HCT116 (cell line): ENCODE data around the gene NDUFS6. TPM values are rescaled to one million over a fixed set of nuclear protein-coding genes. Genes with fewer than 3 reads are reported as not detected.

Experiments
- ATAC-seq: fragments of 200-7000 bp; cut with Tn5 transposase; 2 replicates; pipeline ENCODE4 v1.9.1; 2020; ENCODE audit warnings: mild to moderate bottlenecking, moderate library complexity
- BruUV-seq: library from RNA; stranded (reverse); fragments of 400-500 nt; replicated peaks from 2 replicates; lab custom pipeline; 2021; lab: Mats Ljungman, UMichigan
- CTCF ChIA-PET: fragments of 300-600 bp; sonication (Branson Sonifier 250); formaldehyde crosslinking; loops from one replicate; lab custom pipeline; 2021; ENCODE audit warnings: antibody characterized with exemption; lab: Charles Lee
- POLR2A ChIA-PET: fragments of 300-600, 350-600 bp; sonication (Branson Sonifier 250); formaldehyde crosslinking; loops from one replicate; lab custom pipeline; 2021; ENCODE audit warnings: antibody characterized with exemption; lab: Charles Lee
- RAD21 ChIA-PET, 2 experiments: fragments of 300-600 bp; sonication (Branson Sonifier 250); formaldehyde crosslinking; loops; one replicate each; lab custom pipeline; 2023; ENCODE audit warnings: low total read pairs in 2 of 2; ENCODE audit not compliant: uncharacterized antibody in 2 of 2, unreplicated experiment in 2 of 2, low non-redundant PET in 1 of 2; lab: Charles Lee
- DNase-seq: peaks from one replicate; pipeline ENCODE4 v3.0.0-alpha.2; 2010; ENCODE audit warnings: low read depth, low spot score
- H2AFZ ChIP-seq: fragments of 200-600 bp; shearing (Covaris generic), sonication (generic); 2 replicates; pipeline ENCODE4 v1.6.1; 2017; ENCODE audit warnings: low read depth, mixed run types, mixed read lengths, antibody characterized with exemption, low read length; ENCODE audit not compliant: poor library complexity, severe bottlenecking
- H3K27ac ChIP-seq: 2 replicates; pipeline ENCODE4 v1.5.1; 2012; ENCODE audit warnings: low read depth, low read length
- H3K27me3 ChIP-seq: fragments of 200-600 bp; sonication (generic); 2 replicates; pipeline ENCODE4 v1.6.1; 2016; ENCODE audit warnings: mixed run types, low read length, mixed read lengths; ENCODE audit not compliant: insufficient read depth
- H3K36me3 ChIP-seq, 2 experiments: fragments of 200-500 bp in 1 of 2; fragments of 200-600 bp in 1 of 2; sonication (Bioruptor generic) in 1 of 2; sonication (generic) in 1 of 2; 2 replicates each; pipeline versions ENCODE4 v1.5.1 to v1.6.1; 2014 to 2016; ENCODE audit warnings: low read length in 2 of 2, inconsistent platforms in 1 of 2, mixed read lengths in 1 of 2, mixed run types in 1 of 2; ENCODE audit not compliant: insufficient read depth in 2 of 2, control insufficient read depth in 1 of 2
- H3K4me1 ChIP-seq, 2 experiments: fragments of 200-600 bp in 1 of 2; sonication (generic) in 1 of 2; 2 replicates each; pipeline versions ENCODE4 v1.5.1 to v1.6.1; 2012 to 2017; ENCODE audit warnings: low read length in 2 of 2, inconsistent platforms in 1 of 2, mild to moderate bottlenecking in 1 of 2, mixed read lengths in 1 of 2, mixed run types in 1 of 2, moderate library complexity in 1 of 2; ENCODE audit not compliant: insufficient read depth in 2 of 2, control insufficient read depth in 1 of 2
- H3K4me2 ChIP-seq: fragments of 200-600 bp; sonication (generic); 2 replicates; pipeline ENCODE4 v1.6.1; 2017; ENCODE audit warnings: mixed run types, low read length, mixed read lengths
- H3K4me3 ChIP-seq, 2 experiments: fragments of 200-600 bp in 1 of 2; sonication (generic) in 1 of 2; replicated peaks in 1 of 2; 2 replicates each; pipeline ENCODE4 v1.5.1; 2011 to 2016; ENCODE audit warnings: low read length in 2 of 2, control low read depth in 1 of 2, low read depth in 1 of 2, mild to moderate bottlenecking in 1 of 2, mixed read lengths in 1 of 2, mixed run types in 1 of 2
- H3K79me2 ChIP-seq: fragments of 200-600 bp; sonication (generic); 2 replicates; pipeline ENCODE4 v1.6.1; 2017; ENCODE audit warnings: mild to moderate bottlenecking, mixed run types, low read length, moderate library complexity, mixed read lengths; ENCODE audit not compliant: insufficient read depth
- H3K9ac ChIP-seq: fragments of 200-600 bp; sonication (generic); 2 replicates; pipeline ENCODE4 v1.6.1; 2016; ENCODE audit warnings: low read length, mixed read lengths
- H3K9me2 ChIP-seq: fragments of 200-600 bp; sonication (generic), shearing (Covaris generic); 2 replicates; pipeline ENCODE4 v1.6.1; 2017; ENCODE audit warnings: mixed run types, mild to moderate bottlenecking, moderate library complexity; ENCODE audit not compliant: insufficient read depth
- H3K9me3 ChIP-seq, 2 experiments: fragments of 200-500 bp in 1 of 2; fragments of 200-600 bp in 1 of 2; sonication (Bioruptor generic) in 1 of 2; sonication (generic) in 1 of 2; 2 replicates each; pipeline ENCODE4 v1.6.1; 2014 to 2017; ENCODE audit warnings: low read length in 2 of 2, mixed read lengths in 2 of 2, inconsistent platforms in 1 of 2, low read depth in 1 of 2, mild to moderate bottlenecking in 1 of 2, mixed run types in 1 of 2, moderate library complexity in 1 of 2; ENCODE audit not compliant: control insufficient read depth in 1 of 2, insufficient read depth in 1 of 2
- H4K20me1 ChIP-seq: fragments of 200-600 bp; sonication (generic), shearing (Covaris generic); 2 replicates; pipeline ENCODE4 v1.6.1; 2017; ENCODE audit warnings: mixed run types, mild to moderate bottlenecking, moderate library complexity; ENCODE audit not compliant: insufficient read depth
- CTCF ChIP-seq, 3 experiments: fragments of 200-600 bp in 1 of 3; sonication (generic) in 1 of 3; IDR thresholded peaks in 2 of 3; conservative IDR thresholded peaks in 1 of 3; 2 replicates each; pipeline ENCODE4 v1.5.1; 2012 to 2017; ENCODE audit warnings: low read depth in 2 of 3, low read length in 2 of 3, antibody characterized with exemption in 1 of 3, borderline replicate concordance in 1 of 3, control low read depth in 1 of 3, mild to moderate bottlenecking in 1 of 3, mixed read lengths in 1 of 3, mixed run types in 1 of 3, moderate library complexity in 1 of 3; ENCODE audit not compliant: insufficient read depth in 1 of 3
- ELF1 ChIP-seq: IDR thresholded peaks from 2 replicates; pipeline ENCODE4 v1.6.1; 2012; ENCODE audit warnings: low read depth, borderline replicate concordance
- ZBTB33 ChIP-seq: IDR thresholded peaks from 2 replicates; pipeline ENCODE4 v1.6.1; 2011; ENCODE audit warnings: mild to moderate bottlenecking, low read length, moderate library complexity; ENCODE audit not compliant: insufficient replicate concordance; ENCODE audit errors: extremely low read depth
- intact Hi-C: fragments of 100-400 bp; cut with micrococcal nuclease; formaldehyde crosslinking; loops from 2 replicates; pipeline ENCODE4 v1.10.0; 2022
- total RNA-seq: library from RNA; stranded (reverse); gene quantifications from one replicate; pipeline ENCODE4 v1.2.1, GENCODE V29; 2021; ENCODE audit not compliant: unreplicated experiment

The NDUFS6 gene
- total RNA-seq, 1 experiment from 2014 or later = 43.8 TPM

- H3K27ac ChIP-seq = no peak overlapping the region
- no peak overlapping the region for H3K9ac ChIP-seq
- peaks cover 4% of the 10 kb centered on the region; the same call in 1 of the 2 replicates for H3K79me2 ChIP-seq
- ATAC-seq = no peak; the same call in 1 of the 2 replicates
- intact Hi-C loops = no loop called here
- H3K9me3 ChIP-seq = no peaks in the 10 kb centered on the region
- RAD21 ChIA-PET = interaction anchor here in 1 of 2 experiments (0.6 kb wide), 1 partner anchor 24 kb away, joined by 3 read pairs; no protein-coding TSS in a partner anchor
- H3K36me3 ChIP-seq = peaks cover 5 to 14% of the 10 kb centered on the region in 2 experiments; a peak in 3 of 4 replicates
- no peak overlapping the region for H3K4me3 ChIP-seq
- DNase-seq = no peak
- no peaks in the 10 kb centered on the region for H4K20me1 ChIP-seq
- no peaks in the 10 kb centered on the region for H3K9me2 ChIP-seq
- no TSS peak for BruUV-seq
- H3K4me1 ChIP-seq = no peaks in the 10 kb centered on the region
- TF ChIP-seq CTCF (IDR thresholded peaks at IDR 0.05 in 2 of 3, conservative IDR thresholded peaks at IDR 0.05 in 1 of 3; ENCODE audit: borderline replicate concordance in 1 of 3, insufficient read depth in 1 of 3, low read depth in 2 of 3, low read length in 2 of 3) (peak in 2 of 3 experiments; percentile 17 to 37; a peak in 2 of 6 replicates), ZBTB33 (no peak), ELF1 (no peak)
- no peak overlapping the region for H2AFZ ChIP-seq
- H3K4me2 ChIP-seq = no peak overlapping the region
- POLR2A ChIA-PET = no interaction called here
- CTCF ChIA-PET = no interaction called here
- H3K27me3 ChIP-seq = no peaks in the 10 kb centered on the region
Observed at GRCh38 chr5:1824109-1824821, 23.1 kb downstream of the NDUFS6 start.
